Omental fat pad (tissue), 4 donors: ENCODE measurements around the gene CCSAP. TPM values are rescaled to one million over a fixed set of nuclear protein-coding genes. Genes with fewer than 3 reads are reported as not detected.
"Not testable (repeated sequence)": the region's sequence is repeated elsewhere in the genome, so short reads cannot be mapped to it uniquely, and the experiment has no call there.

Experiments
- ATAC-seq: fragments of 150-250 bp; one replicate; pipeline ENCODE4 v1.9.1; 2016; ENCODE audit warnings: mild to moderate bottlenecking, moderate library complexity; ENCODE audit not compliant: low FRiP score
- DNase-seq: peaks from one replicate; pipeline ENCODE4 v3.0.0-alpha.2; 2019; ENCODE audit warnings: low spot score
- CTCF ChIP-seq, 3 donors: fragments of 450-650 bp; IDR thresholded peaks; one replicate each; pipeline ENCODE4 v1.5.1; 2016 to 2017; ENCODE audit warnings: antibody characterized with exemption in 3 of 3, mild to moderate bottlenecking in 3 of 3, moderate library complexity in 2 of 3
- total RNA-seq, 4 donors: library from RNA; depleted of rRNA; stranded (reverse); fragments of >200 nt; gene quantifications; one replicate each; pipeline ENCODE4 v1.1.0, GENCODE V29; 2016

CCSAP gene
- total RNA-seq, 4 donors from 2014 or later = 2.5 to 6.0 (median 4.4) TPM

DNA sequence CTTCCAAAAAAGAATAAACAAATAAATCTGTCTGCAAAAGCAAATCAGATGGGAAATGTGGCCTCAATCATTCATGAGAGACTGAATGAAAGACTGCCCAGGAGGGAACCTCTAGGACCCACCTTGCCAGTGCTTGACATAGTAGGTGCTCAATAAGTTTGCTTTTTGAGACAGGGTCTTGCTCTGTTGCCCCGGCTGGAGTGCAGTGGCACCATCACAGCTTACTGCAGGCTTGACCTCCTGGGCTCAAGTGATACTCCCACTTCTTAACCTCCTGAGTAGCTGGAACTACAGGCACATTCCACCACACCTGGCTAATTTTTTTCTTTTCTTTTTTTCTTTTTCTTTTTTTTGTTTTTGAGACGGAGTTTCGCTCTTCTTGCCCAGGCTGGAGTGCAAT, 40.3 kb upstream of the CCSAP start:
- DNase-seq (no peak), ATAC-seq (no peak)
- TF ChIP-seq CTCF (IDR thresholded peaks at IDR 0.05) = no peak

DNA sequence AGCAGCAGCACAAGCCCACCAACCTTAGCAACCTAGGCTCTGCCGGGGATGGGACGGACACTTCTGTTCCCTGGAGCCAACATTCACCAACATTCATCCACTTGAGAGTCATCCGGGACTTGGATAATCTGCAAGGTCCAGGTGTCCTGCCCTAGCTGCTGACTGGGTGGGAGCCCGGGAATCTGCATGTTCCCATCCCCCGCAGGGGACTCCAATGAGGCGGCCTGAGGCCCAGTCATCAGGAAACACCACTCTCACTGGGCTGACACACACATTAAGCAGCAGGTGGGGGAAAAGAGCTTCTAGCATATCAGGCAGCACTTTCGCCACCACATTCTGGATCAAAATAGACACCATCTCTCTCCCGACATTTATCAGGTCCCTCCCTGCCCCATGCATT, 38.4 kb upstream of the CCSAP start:
- no peak for DNase-seq
- TF ChIP-seq CTCF (IDR thresholded peaks at IDR 0.05) = no peak

GRCh38 chr1:229380536-229381160, 37.8 kb upstream of the CCSAP start:
- TF ChIP-seq CTCF (IDR thresholded peaks at IDR 0.05) = no peak
- ATAC-seq = no peak
- DNase-seq = no peak

More for the DNA sequence above, 38.4 kb upstream of the CCSAP start:
- ATAC-seq = no peak

GRCh38 chr1:229379846-229380245, 37.0 kb upstream of the CCSAP start:
- DNase-seq (no peak), ATAC-seq (no peak)
- TF ChIP-seq CTCF (IDR thresholded peaks at IDR 0.05) = no peak

DNA sequence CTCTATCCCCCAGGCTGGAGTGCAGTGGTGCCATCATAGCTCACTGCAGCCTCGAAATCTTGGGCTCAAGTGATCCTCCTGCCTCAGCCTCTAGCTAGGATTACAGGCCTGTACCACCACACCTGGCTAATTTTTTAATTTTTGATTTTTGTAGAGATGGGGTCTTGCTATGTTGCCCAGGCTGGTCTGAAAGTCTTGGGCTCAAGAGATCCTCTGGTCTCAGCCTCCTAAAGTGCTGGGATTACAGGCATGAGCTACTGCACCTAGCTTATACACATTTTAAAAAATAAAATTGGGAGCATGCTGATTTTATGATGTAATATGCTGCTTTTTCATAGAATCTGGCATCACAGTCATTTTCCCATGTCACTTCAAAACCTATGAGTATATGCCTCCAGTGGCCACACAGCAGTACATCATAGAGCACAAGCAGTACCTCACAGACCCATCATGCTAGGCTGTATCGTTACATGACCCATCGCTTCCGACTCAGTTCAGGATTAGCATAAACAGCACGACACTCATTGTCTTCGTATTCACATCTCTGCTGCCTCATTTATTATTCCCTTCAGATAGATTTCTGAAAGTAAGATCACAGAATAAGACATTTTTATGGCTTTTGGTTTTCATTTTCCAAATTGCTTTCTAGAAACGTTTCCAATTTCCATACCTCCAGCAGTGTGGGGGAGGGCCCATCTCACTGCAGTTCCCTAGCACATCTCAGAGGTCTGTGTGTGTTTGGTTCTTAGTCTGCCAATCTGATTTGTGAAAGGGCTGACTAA, 35.9 kb upstream of the CCSAP start:
- TF ChIP-seq CTCF (IDR thresholded peaks at IDR 0.05) = no peak
- DNase-seq (no peak), ATAC-seq (no peak)

- not testable (repeated sequence) for ATAC-seq
Measured at GRCh38 chr1:229378035-229378434, 35.2 kb upstream of the CCSAP start.

GRCh38 chr1:229377429-229377828, 34.6 kb upstream of the CCSAP start:
- no peak for TF ChIP-seq CTCF (IDR thresholded peaks at IDR 0.05)
- DNase-seq (no peak), ATAC-seq (no peak)

More at GRCh38 chr1:229378035-229378434, 35.2 kb upstream of the CCSAP start:
- not testable (repeated sequence) for DNase-seq
